HL-60 (cell line): ENCODE data around the gene SHISA6.

Source experiments
- GABPA ChIP-seq: IDR thresholded peaks from 2 replicates; pipeline ENCODE4 v1.6.1; 2012; ENCODE audit warnings: low read depth
- POLR2AphosphoS5 ChIP-seq: IDR thresholded peaks from 2 replicates; pipeline ENCODE4 v1.6.1; 2012; ENCODE audit warnings: low read depth
- SPI1 ChIP-seq: IDR thresholded peaks from 2 replicates; pipeline ENCODE4 v1.6.1; 2012; ENCODE audit warnings: low read depth, mild to moderate bottlenecking, borderline replicate concordance
- TF ChIP-seq, protein P1 (sequence below): IDR thresholded peaks from one replicate; pipeline ENCODE4 v1.5.1; 2011; ENCODE audit warnings: low read length, control low read depth, inconsistent platforms; ENCODE audit not compliant: insufficient read depth
- TF ChIP-seq, protein P2 (sequence below): IDR thresholded peaks from 2 replicates; pipeline ENCODE4 v1.6.1; 2012; ENCODE audit warnings: low read depth; ENCODE audit not compliant: insufficient replicate concordance

- TF ChIP-seq, protein P1, sequence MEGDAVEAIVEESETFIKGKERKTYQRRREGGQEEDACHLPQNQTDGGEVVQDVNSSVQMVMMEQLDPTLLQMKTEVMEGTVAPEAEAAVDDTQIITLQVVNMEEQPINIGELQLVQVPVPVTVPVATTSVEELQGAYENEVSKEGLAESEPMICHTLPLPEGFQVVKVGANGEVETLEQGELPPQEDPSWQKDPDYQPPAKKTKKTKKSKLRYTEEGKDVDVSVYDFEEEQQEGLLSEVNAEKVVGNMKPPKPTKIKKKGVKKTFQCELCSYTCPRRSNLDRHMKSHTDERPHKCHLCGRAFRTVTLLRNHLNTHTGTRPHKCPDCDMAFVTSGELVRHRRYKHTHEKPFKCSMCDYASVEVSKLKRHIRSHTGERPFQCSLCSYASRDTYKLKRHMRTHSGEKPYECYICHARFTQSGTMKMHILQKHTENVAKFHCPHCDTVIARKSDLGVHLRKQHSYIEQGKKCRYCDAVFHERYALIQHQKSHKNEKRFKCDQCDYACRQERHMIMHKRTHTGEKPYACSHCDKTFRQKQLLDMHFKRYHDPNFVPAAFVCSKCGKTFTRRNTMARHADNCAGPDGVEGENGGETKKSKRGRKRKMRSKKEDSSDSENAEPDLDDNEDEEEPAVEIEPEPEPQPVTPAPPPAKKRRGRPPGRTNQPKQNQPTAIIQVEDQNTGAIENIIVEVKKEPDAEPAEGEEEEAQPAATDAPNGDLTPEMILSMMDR = no peak
- no peak for TF ChIP-seq POLR2AphosphoS5
- TF ChIP-seq, protein P2, sequence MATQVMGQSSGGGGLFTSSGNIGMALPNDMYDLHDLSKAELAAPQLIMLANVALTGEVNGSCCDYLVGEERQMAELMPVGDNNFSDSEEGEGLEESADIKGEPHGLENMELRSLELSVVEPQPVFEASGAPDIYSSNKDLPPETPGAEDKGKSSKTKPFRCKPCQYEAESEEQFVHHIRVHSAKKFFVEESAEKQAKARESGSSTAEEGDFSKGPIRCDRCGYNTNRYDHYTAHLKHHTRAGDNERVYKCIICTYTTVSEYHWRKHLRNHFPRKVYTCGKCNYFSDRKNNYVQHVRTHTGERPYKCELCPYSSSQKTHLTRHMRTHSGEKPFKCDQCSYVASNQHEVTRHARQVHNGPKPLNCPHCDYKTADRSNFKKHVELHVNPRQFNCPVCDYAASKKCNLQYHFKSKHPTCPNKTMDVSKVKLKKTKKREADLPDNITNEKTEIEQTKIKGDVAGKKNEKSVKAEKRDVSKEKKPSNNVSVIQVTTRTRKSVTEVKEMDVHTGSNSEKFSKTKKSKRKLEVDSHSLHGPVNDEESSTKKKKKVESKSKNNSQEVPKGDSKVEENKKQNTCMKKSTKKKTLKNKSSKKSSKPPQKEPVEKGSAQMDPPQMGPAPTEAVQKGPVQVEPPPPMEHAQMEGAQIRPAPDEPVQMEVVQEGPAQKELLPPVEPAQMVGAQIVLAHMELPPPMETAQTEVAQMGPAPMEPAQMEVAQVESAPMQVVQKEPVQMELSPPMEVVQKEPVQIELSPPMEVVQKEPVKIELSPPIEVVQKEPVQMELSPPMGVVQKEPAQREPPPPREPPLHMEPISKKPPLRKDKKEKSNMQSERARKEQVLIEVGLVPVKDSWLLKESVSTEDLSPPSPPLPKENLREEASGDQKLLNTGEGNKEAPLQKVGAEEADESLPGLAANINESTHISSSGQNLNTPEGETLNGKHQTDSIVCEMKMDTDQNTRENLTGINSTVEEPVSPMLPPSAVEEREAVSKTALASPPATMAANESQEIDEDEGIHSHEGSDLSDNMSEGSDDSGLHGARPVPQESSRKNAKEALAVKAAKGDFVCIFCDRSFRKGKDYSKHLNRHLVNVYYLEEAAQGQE = no peak
- no peak for TF ChIP-seq SPI1
- TF ChIP-seq GABPA = no peak
Observed at GRCh38 chr17:11278186-11278991, 37.4 kb downstream of the SHISA6 start.
